Limb (tissue), 2 donors: ENCODE measurements around the gene FRS3.

ENCODE experiments used
- DNase-seq, 2 donors: peaks; one replicate each; pipeline ENCODE4 v3.0.0-alpha.2; 2016; ENCODE audit errors: extremely low spot score in 2 of 2

FRS3 gene

GRCh38 chr6:41791305-41791704 lies 11.6 kb upstream of the FRS3 start:
- no peak for DNase-seq

GRCh38 chr6:41790045-41790444 lies 10.3 kb upstream of the FRS3 start:
- no peak for DNase-seq

GRCh38 chr6:41789390-41789724 lies 9.7 kb upstream of the FRS3 start:
- DNase-seq: no peak

GRCh38 chr6:41787219-41787917 lies 7.7 kb upstream of the FRS3 start, which contains the start of gene TOMM6:
Gene TOMM6 (plus strand): TSS chr6:41787694. CDS start chr6:41787698, 4 bp downstream.
- DNase-seq: peak; percentile 95 to 97

GRCh38 chr6:41786451-41787218 lies 6.9 kb upstream of the FRS3 start:
- peak; percentile 84 to 94 for DNase-seq

- DNase-seq: no peak
Measured at GRCh38 chr6:41785689-41786450, 6.2 kb upstream of the FRS3 start.

GRCh38 chr6:41785254-41785653 lies 5.6 kb upstream of the FRS3 start:
- no peak for DNase-seq

- DNase-seq: no peak
Measured at GRCh38 chr6:41784581-41785171, 5.0 kb upstream of the FRS3 start.

- DNase-seq: no peak
Measured at GRCh38 chr6:41783106-41783780, 3.5 kb upstream of the FRS3 start.

- DNase-seq: no peak
Measured at GRCh38 chr6:41781366-41781730, 1.6 kb upstream of the FRS3 start.

- DNase-seq: peak in 1 of 2 donors; percentile 62
Measured at GRCh38 chr6:41780551-41781365, 1.1 kb upstream of the FRS3 start, which contains the start of gene PRICKLE4. Gene PRICKLE4 (plus strand): TSS chr6:41780782. CDS start chr6:41783474, 2,692 bp downstream.

GRCh38 chr6:41779336-41779735 lies 364 bp downstream of the FRS3 start:
- no peak for DNase-seq

GRCh38 chr6:41778895-41779294 lies 805 bp downstream of the FRS3 start:
- DNase-seq: no peak

GRCh38 chr6:41777551-41778285 lies 2.0 kb downstream of the FRS3 start:
- DNase-seq: no peak

- no peak for DNase-seq
Measured at GRCh38 chr6:41775293-41775882, 4.3 kb downstream of the FRS3 start.

- no peak for DNase-seq
Measured at GRCh38 chr6:41774841-41775240, 4.9 kb downstream of the FRS3 start.

- no peak for DNase-seq
Measured at GRCh38 chr6:41771058-41771983, 8.4 kb downstream of the FRS3 start.

GRCh38 chr6:41770381-41771057 lies 9.2 kb downstream of the FRS3 start:
- no peak for DNase-seq
